HepG2 (cell line): ENCODE measurements around the gene HS3ST5. TPM values are rescaled to one million over a fixed set of nuclear protein-coding genes. Genes with fewer than 3 reads are reported as not detected.

Experiments
- ATAC-seq: fragments of 200-7000 bp; cut with Tn5 transposase; 3 replicates; pipeline ENCODE4 v1.9.1; 2020; ENCODE audit warnings: mild to moderate bottlenecking, moderate library complexity
- BruUV-seq: library from RNA; stranded (reverse); fragments of 400-500 nt; replicated peaks from 2 replicates; lab custom pipeline; 2021; lab: Mats Ljungman, UMichigan
- CTCF ChIA-PET: fragments of 300-600 bp; formaldehyde crosslinking; extraction: SDS; loops from one replicate; lab custom pipeline; 2021; ENCODE audit warnings: low total read pairs, inconsistent platforms, low intra/inter-chr PET ratio; lab: Yijun Ruan, JAX
- POLR2A ChIA-PET: fragments of 350-600 bp; sonication (Branson Sonifier 250); formaldehyde crosslinking; loops from one replicate; lab custom pipeline; 2020; ENCODE audit warnings: antibody characterized with exemption, inconsistent platforms; lab: Yijun Ruan, JAX
- DNase-seq: peaks from one replicate; pipeline ENCODE4 v3.0.0-alpha.2; 2015; ENCODE audit warnings: low spot score
- FAIRE-seq: peaks from 3 replicates; lab custom pipeline; 2011; peaks lifted over from hg19 to GRCh38; lab: Jason Lieb, UNC
- H2AFZ ChIP-seq: one replicate; pipeline ENCODE4 v1.6.1; 2011; ENCODE audit warnings: low read length, inconsistent platforms
- H3K27ac ChIP-seq: fragments of 300-600 bp; 3 replicates; pipeline ENCODE4 v1.8.0; 2011; ENCODE audit warnings: mixed run types, mild to moderate bottlenecking, mixed read lengths, low read length, inconsistent platforms; ENCODE audit not compliant: insufficient read depth; ENCODE audit errors: extremely low read length
- H3K27me3 ChIP-seq, 2 experiments: fragments of 200-600 bp in 1 of 2; 2 replicates in 1 of 2; 3 replicates in 1 of 2; pipeline versions ENCODE4 v1.6.0 to v1.8.0; 2011; ENCODE audit warnings: low read length in 2 of 2, mild to moderate bottlenecking in 2 of 2, moderate library complexity in 2 of 2, inconsistent platforms in 1 of 2; ENCODE audit not compliant: insufficient read depth in 2 of 2, control insufficient read depth in 1 of 2
- H3K36me3 ChIP-seq, 2 experiments: fragments of 200-600 bp in 1 of 2; replicated peaks in 1 of 2; 2 replicates in 1 of 2; 3 replicates in 1 of 2; pipeline versions ENCODE4 v1.5.1 to v1.8.0; 2011; ENCODE audit warnings: low read length in 2 of 2, inconsistent platforms in 1 of 2; ENCODE audit not compliant: insufficient read depth in 2 of 2, control insufficient read depth in 1 of 2
- H3K4me1 ChIP-seq: 2 replicates; pipeline ENCODE4 v1.5.1; 2012; ENCODE audit warnings: low read length, inconsistent platforms; ENCODE audit not compliant: insufficient read depth
- H3K4me2 ChIP-seq: 2 replicates; pipeline ENCODE4 v1.6.0; 2011; ENCODE audit warnings: low read depth, low read length, inconsistent platforms
- H3K4me3 ChIP-seq, 3 experiments: fragments of 200-600 bp in 1 of 3; sonication (generic), shearing (Covaris generic) in 1 of 3; replicated peaks in 1 of 3; 2 replicates each; pipeline ENCODE4 v1.5.1; 2011 to 2016; ENCODE audit warnings: low read length in 3 of 3, inconsistent platforms in 2 of 3, low read depth in 2 of 3, mild to moderate bottlenecking in 2 of 3, control low read depth in 1 of 3, mixed read lengths in 1 of 3; ENCODE audit not compliant: insufficient read depth in 1 of 3
- H3K79me2 ChIP-seq: one replicate; pipeline ENCODE4 v1.6.1; 2011; ENCODE audit warnings: low read length, inconsistent platforms; ENCODE audit not compliant: insufficient read depth
- H3K9ac ChIP-seq: 2 replicates; pipeline ENCODE4 v1.6.0; 2011; ENCODE audit warnings: mild to moderate bottlenecking, low read depth, low read length, inconsistent platforms; ENCODE audit not compliant: insufficient read depth
- H3K9me3 ChIP-seq: 2 replicates; pipeline ENCODE4 v1.5.1; 2012; ENCODE audit warnings: mild to moderate bottlenecking, low read length
- H4K20me1 ChIP-seq: 2 replicates; pipeline ENCODE4 v1.6.0; 2011; ENCODE audit warnings: inconsistent platforms, mild to moderate bottlenecking, low read length, moderate library complexity; ENCODE audit not compliant: insufficient read depth
- AKNA ChIP-seq: sonication (generic); formaldehyde crosslinking; IDR thresholded peaks from 2 replicates; pipeline ENCODE4 v1.4.0; 2020; ENCODE audit warnings: missing genetic modification reagents, borderline replicate concordance
- XRCC5 ChIP-seq: fragments of 200-400 bp; formaldehyde crosslinking; optimal IDR thresholded peaks from 2 replicates; pipeline ENCODE3; 2017; ENCODE audit warnings: mild to moderate bottlenecking, low read length
- ZNF136 ChIP-seq: sonication (generic); formaldehyde crosslinking; IDR thresholded peaks from 2 replicates; pipeline ENCODE4 v1.8.1; 2022; ENCODE audit warnings: low read depth, mild to moderate bottlenecking, moderate library complexity, missing genetic modification reagents
- ZNF234 ChIP-seq: sonication (generic); formaldehyde crosslinking; conservative IDR thresholded peaks from 2 replicates; pipeline ENCODE4 v1.5.1; 2020; ENCODE audit warnings: mild to moderate bottlenecking, missing genetic modification reagents
- ZNF34 ChIP-seq: sonication (generic); formaldehyde crosslinking; IDR thresholded peaks from 2 replicates; pipeline ENCODE4 v1.4.0; 2020; ENCODE audit warnings: mild to moderate bottlenecking, missing genetic modification reagents, borderline replicate concordance
- ZNF512B ChIP-seq: sonication (generic); formaldehyde crosslinking; IDR thresholded peaks from 2 replicates; pipeline ENCODE4 v1.5.1; 2020; ENCODE audit warnings: missing genetic modification reagents, mild to moderate bottlenecking, borderline replicate concordance
- WGBS: methylation state at CpG from one replicate; pipeline ENCODE4 v1.1.6; 2017; ENCODE audit warnings: low lambda C conversion rate; 5-methylcytosine and 5-hydroxymethylcytosine counted together
- in situ Hi-C: cut with HindIII; loops from 2 replicates; pipeline ENCODE4 v1.10.0; 2017; ENCODE audit warnings: low pct_unique_long_range_greater_than_20kb; ENCODE audit not compliant: extremely low pct_ligation_motif_present
- intact Hi-C: fragments of 100-400 bp; cut with micrococcal nuclease; formaldehyde crosslinking; loops from one replicate; pipeline ENCODE4 v1.10.0; 2022; ENCODE audit not compliant: unreplicated experiment
- polyA plus RNA-seq, 8 experiments: library from polyadenylated mRNA; depleted of rRNA in 3 of 8; stranded (reverse) in 7 of 8; unstranded in 1 of 8; fragments of >200 nt; fragmentation: Illumina TruSeq in 4 of 8; extraction: Trizol in 4 of 8; gene quantifications; 2 replicates each; pipeline versions ENCODE4 v1.2.1 to v1.2.3, GENCODE V29; 2011 to 2016; ENCODE audit warnings: low read depth in 4 of 8, missing spikeins in 1 of 8, mixed read lengths in 1 of 8; ENCODE audit not compliant: insufficient read depth in 1 of 8
- total RNA-seq, 5 experiments: library from RNA; depleted of rRNA; stranded (reverse); fragments of >200 nt; fragmentation: Illumina TruSeq; extraction: Trizol; gene quantifications; 2 replicates each; pipeline ENCODE4 v1.2.3, GENCODE V29; 2016; ENCODE audit warnings: low read depth in 1 of 5
- TF ChIP-seq, protein P1 (sequence below): sonication (generic); formaldehyde crosslinking; IDR thresholded peaks from 2 replicates; pipeline ENCODE4 v1.4.0; 2020; ENCODE audit warnings: missing genetic modification reagents, low read depth, mild to moderate bottlenecking, borderline replicate concordance
- TF ChIP-seq, protein P2 (sequence below): sonication (generic); formaldehyde crosslinking; IDR thresholded peaks from 2 replicates; pipeline ENCODE4 v1.4.0; 2020; ENCODE audit warnings: mild to moderate bottlenecking, missing genetic modification reagents, borderline replicate concordance

The HS3ST5 gene
- total and polyA plus RNA-seq, 2 of the 13 experiments (the other 11 are each of a cell fraction or from before 2014, with no cell fraction given) = 1.1 to 1.6 TPM

GRCh38 chr6:114020196-114020595, 322.6 kb downstream of the HS3ST5 start:
- intact Hi-C loops (no loop called here), in situ Hi-C loops (no loop called here)
- Histone ChIP-seq H3K27ac (no peak overlapping the region), H3K79me2 (no peaks in the 10 kb centered on the region), H3K27me3 (no peaks in the 10 kb centered on the region), H3K9me3 (no peaks in the 10 kb centered on the region), H3K4me3 (no peak overlapping the region), H4K20me1 (no peaks in the 10 kb centered on the region), H3K4me2 (no peak overlapping the region), H2AFZ (no peak overlapping the region), H3K4me1 (no peaks in the 10 kb centered on the region), H3K36me3 (no peaks in the 10 kb centered on the region), H3K9ac (no peak overlapping the region)
- 85% methylated on average over 11 of the region's 15 CpGs for WGBS
- DNase-seq (no peak), FAIRE-seq (no peak), ATAC-seq (no peak)
- BruUV-seq = no TSS peak
- CTCF ChIA-PET = no interaction called here
- POLR2A ChIA-PET = no interaction called here
- TF ChIP-seq ZNF234 = no peak
- no peak for TF ChIP-seq ZNF512B (CRISPR knock-in tag)
- TF ChIP-seq, protein P1, sequence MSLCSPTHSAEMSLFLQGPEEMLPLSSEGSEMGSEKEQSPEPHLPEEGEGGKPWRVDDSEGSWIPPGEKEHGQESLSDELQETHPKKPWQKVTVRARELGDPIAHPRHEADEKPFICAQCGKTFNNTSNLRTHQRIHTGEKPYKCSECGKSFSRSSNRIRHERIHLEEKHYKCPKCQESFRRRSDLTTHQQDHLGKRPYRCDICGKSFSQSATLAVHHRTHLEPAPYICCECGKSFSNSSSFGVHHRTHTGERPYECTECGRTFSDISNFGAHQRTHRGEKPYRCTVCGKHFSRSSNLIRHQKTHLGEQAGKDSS (CRISPR knock-in tag) = no peak
- no peak for TF ChIP-seq XRCC5
- no peak for TF ChIP-seq ZNF136 (CRISPR knock-in tag)
- no peak for TF ChIP-seq AKNA
- TF ChIP-seq, protein P2, sequence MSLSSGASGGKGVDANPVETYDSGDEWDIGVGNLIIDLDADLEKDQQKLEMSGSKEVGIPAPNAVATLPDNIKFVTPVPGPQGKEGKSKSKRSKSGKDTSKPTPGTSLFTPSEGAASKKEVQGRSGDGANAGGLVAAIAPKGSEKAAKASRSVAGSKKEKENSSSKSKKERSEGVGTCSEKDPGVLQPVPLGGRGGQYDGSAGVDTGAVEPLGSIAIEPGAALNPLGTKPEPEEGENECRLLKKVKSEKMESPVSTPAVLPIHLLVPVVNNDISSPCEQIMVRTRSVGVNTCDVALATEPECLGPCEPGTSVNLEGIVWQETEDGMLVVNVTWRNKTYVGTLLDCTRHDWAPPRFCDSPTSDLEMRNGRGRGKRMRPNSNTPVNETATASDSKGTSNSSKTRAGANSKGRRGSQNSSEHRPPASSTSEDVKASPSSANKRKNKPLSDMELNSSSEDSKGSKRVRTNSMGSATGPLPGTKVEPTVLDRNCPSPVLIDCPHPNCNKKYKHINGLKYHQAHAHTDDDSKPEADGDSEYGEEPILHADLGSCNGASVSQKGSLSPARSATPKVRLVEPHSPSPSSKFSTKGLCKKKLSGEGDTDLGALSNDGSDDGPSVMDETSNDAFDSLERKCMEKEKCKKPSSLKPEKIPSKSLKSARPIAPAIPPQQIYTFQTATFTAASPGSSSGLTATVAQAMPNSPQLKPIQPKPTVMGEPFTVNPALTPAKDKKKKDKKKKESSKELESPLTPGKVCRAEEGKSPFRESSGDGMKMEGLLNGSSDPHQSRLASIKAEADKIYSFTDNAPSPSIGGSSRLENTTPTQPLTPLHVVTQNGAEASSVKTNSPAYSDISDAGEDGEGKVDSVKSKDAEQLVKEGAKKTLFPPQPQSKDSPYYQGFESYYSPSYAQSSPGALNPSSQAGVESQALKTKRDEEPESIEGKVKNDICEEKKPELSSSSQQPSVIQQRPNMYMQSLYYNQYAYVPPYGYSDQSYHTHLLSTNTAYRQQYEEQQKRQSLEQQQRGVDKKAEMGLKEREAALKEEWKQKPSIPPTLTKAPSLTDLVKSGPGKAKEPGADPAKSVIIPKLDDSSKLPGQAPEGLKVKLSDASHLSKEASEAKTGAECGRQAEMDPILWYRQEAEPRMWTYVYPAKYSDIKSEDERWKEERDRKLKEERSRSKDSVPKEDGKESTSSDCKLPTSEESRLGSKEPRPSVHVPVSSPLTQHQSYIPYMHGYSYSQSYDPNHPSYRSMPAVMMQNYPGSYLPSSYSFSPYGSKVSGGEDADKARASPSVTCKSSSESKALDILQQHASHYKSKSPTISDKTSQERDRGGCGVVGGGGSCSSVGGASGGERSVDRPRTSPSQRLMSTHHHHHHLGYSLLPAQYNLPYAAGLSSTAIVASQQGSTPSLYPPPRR (CRISPR knock-in tag) = no peak
- TF ChIP-seq ZNF34 = no peak
